GM19043 (cell line): ENCODE results near the gene RAB3GAP1.
"Not testable (repeated sequence)": the region's sequence is repeated elsewhere in the genome, so short reads cannot be mapped to it uniquely, and the experiment has no call there.

Experiments
- ATAC-seq: cut with Tn5 transposase; IDR thresholded peaks from one replicate; pipeline ENCODE4 v1.9.1; 2021; ENCODE audit warnings: low read depth; ENCODE audit not compliant: unreplicated experiment

The RAB3GAP1 gene

GRCh38 chr2:135099802-135100483 is 47.9 kb downstream of the RAB3GAP1 start:
- ATAC-seq = no peak

GRCh38 chr2:135103843-135104242 is 51.8 kb downstream of the RAB3GAP1 start:
- ATAC-seq = no peak

GRCh38 chr2:135105513-135106316 is 53.6 kb downstream of the RAB3GAP1 start:
- ATAC-seq = not testable (repeated sequence)

DNA sequence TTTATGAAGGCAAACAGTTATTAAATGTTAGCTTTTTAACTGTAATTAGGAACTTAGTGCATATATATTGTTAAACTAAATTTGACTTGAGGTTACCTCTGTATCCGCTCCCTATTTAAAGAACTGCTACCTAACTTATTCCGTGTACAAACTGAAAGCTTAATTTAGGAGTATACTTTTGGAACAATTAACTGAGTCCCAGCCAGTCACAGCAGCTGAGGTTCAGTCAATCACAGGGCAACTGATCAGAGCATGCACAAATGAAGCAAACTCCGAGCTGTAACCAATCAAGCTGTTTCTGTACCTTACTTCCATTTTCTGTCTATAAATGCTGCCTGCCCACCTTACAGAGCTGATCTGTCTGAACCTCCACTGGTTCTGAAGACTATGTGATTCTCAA is 61.2 kb downstream of the RAB3GAP1 start:
- ATAC-seq = no peak

DNA sequence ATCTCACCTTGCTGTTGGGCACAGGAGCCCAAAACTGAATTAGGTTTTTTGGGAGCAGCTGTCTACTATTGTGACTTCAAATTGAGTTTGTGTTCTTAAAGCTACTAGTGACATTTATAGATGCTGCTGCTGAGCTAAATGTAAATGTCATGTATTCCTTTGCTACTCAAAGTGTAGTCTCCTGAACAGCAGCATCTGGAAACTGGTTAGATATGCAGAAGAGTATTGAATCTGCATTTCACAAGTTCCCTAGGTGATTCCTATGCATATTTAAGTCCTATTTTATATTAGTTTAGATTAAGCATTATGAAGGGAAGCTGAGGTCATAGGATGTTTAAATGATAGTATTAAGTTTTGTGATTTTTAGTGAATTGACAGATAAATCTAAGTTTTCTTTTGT is 67.5 kb downstream of the RAB3GAP1 start:
- ATAC-seq = no peak

DNA sequence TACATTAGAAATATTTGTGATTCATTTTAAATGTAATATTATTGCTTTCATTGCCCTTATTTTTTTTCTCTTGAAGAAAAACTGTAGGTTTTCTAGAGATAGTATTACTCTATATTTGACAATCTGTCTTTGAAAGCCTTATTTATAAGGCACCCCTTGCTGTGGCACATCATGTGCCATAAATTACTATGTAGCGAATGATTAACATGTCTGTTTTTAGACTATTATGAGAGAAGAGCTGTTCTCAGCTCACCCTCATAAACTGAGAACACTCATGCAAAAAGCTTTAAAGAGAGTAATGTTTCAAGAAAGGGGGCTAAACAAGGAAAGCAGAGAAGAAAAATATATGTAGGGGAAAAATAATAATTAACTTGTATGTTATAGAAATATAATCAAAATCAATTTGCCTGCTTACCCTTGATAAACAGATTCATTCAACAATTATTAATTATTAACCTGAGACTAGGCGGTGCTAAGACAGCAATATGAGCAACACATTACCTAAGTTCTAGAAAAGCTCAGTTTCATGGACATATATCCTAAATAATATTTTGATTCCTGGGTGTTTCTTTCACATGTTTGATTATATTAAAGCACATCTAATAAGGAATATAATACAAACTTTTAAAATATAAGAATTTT is 69.0 kb downstream of the RAB3GAP1 start:
- no peak for ATAC-seq

- not testable (repeated sequence) for ATAC-seq
Observed at GRCh38 chr2:135121658-135122039, 69.6 kb downstream of the RAB3GAP1 start.

DNA sequence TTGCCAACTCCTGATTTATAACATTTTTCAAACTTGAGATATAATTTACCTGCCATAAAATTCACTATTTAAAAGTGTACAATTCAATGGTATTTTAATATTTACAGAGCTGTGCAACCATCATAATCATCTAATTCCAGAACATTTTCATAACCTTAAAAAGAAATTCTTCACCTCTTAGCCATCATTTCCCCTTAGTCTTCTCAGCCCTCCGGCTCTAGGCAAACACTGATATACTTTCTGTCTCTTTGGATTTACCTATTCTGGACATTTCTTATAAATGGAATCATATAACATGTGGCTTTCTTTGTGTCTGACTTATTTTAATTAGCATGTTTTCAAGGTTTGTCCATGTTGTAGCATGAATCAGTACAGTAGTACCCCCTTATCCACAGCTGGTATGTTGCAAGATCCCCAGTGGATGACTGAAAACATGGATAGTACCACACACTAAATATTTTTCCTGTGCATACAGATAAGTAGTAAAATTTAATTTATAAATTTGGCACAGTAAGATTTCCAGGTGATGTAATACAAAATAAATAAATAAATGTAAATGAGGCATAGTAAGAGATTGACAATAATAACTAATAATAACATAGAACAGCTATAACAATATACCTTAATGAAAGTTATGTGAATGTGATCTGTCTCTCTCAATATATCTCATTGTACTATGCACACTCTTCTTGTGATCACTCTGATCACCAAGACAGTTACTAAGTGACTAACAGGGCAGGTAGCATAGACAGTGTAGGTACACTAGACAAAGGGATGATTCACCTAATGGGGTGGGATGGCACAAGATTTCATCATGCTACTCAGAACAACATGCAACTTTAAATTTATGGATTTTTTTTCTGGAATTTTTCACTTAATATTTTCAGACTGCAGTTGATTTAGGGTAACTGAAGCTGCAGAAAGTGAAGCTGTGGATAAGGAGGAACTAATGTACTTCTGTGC is 73.1 kb downstream of the RAB3GAP1 start:
- ATAC-seq = no peak

GRCh38 chr2:135125940-135126339 is 73.8 kb downstream of the RAB3GAP1 start:
- no peak for ATAC-seq

DNA sequence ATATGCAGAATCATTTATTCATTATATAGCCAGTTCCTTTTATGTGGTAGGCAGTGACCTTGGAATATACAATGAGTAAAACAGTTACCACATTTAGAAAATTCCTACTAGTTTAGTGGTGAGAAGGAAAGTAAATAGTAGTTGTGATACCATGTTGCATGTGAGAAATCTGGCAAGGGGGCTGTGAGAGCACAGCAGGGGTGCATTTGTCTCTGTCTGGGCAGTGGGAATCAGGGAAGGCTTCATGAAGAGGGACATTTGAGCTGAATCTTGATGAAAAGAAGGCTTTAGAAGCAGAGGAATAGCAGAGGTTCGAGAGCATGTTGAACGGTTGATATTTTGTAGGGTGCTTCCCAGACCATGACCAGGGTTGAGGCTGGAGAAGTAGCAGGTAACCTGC is 78.7 kb downstream of the RAB3GAP1 start:
- no peak for ATAC-seq

GRCh38 chr2:135132314-135132713 is 80.2 kb downstream of the RAB3GAP1 start:
- ATAC-seq = no peak

- ATAC-seq = no peak
Observed at GRCh38 chr2:135140606-135141005, 88.5 kb downstream of the RAB3GAP1 start.

- no peak for ATAC-seq
Observed at GRCh38 chr2:135142323-135142722, 90.2 kb downstream of the RAB3GAP1 start.

DNA sequence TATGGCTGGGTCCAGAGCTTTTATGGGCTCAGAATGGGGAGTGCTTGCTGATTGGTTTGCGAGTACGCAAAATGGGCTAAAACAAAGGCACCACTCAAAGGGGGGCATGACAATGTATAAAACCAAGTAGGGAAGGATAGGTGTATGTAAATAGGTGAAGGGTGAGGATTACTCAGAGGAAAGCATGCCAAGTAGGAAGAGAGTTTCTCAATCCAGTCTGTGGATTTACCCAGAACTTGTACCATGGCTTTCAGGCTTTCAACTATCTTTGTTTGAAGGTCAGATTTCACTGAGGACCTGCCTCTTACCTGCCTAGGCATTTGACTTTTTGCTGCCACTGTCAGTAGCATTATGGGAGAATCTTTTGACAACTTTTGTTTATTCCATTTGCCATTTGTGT is 92.3 kb downstream of the RAB3GAP1 start:
- ATAC-seq = no peak

- no peak for ATAC-seq
Observed at GRCh38 chr2:135149251-135149650, 97.2 kb downstream of the RAB3GAP1 start.

- no peak for ATAC-seq
Observed at GRCh38 chr2:135150725-135151124, 98.6 kb downstream of the RAB3GAP1 start.

- ATAC-seq = no peak
Observed at GRCh38 chr2:135151615-135152014, 99.5 kb downstream of the RAB3GAP1 start.

DNA sequence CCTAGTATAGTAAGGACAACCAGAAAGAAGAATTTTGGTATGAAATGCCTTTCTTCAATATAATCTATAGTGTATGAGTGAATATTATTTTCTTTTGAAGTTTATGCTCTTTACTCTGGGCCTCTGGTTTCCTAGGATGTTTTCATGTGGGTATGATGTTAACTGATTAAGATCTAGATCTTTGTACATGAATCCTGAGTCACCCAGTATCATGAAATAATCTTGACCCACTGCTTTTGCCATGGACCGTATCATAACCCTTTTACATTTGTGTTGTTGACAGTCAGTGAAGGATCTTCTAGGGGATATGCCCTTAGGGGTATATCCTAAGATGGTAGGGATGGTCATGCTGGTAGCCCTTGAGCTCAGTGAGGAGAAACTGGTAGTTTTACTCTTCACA is 100.3 kb downstream of the RAB3GAP1 start:
- ATAC-seq = no peak

DNA sequence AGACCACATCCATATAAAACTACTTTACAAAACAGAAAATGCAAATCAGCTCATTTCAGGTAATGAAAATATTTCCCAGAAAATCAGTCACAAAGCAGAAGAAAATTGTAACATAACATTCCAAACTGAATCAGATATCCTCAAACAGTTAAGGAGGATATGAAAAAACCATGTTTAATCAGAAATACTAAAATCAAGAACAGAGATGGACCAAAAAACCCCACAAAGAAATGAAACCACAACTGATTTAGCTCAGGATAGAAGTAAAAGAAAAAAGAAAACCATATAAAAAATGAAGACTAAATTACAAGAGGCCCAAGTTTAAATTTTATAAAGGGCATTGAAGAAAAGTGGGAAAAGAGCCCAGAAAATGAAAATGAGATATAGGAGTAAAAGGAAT is 102.9 kb downstream of the RAB3GAP1 start:
- ATAC-seq = no peak

- ATAC-seq = no peak
Observed at GRCh38 chr2:135157856-135158255, 105.8 kb downstream of the RAB3GAP1 start.
